ENCODE data around the gene IQCK. TPM values are rescaled to one million over a fixed set of nuclear protein-coding genes. Genes with fewer than 3 reads are reported as not detected.

IQCK gene
- total and polyA plus RNA-seq, 12 donors = 8.2 to 35.2 (median 14.9) TPM

DNA sequence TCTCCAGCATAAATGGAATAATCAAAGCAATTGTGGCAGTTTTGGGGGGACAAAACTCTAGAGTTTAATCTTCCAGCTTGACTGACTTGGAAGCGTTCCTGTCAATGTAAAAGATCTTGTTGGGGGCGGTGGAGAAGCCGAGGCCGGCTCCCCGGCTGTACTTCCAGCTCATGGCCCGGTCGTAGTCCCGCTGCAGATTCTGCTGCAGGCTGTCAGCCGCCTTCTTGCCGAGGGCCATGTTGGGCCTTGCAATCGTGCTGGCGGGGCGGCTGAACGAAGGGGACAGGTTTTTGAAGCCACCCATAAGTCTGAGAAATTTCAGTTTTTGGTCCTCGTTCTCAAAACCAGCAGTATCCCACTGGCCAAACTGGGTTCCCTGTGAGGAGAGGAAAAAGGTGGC is 11.2 kb upstream of the IQCK start:
- Histone ChIP-seq H3K4me1 (replicated peaks in 1 of 2) (peaks cover 10 to 11% of the 10 kb centered on the region in 2 donors), H3K27ac (no peak overlapping the region), H3K4me3 (no peak overlapping the region), H3K9me3 (replicated peaks in 1 of 3) (no peaks in the 10 kb centered on the region), H3K36me3 (replicated peaks in 1 of 2) (peaks cover 0 to 22% of the 10 kb centered on the region in 2 donors), H3K27me3 (no peaks in the 10 kb centered on the region)
- 87 to 97% (median 93%) methylated on average over 15 of the region's 15 CpGs for WGBS, 4 donors
- TF ChIP-seq POLR2A (IDR thresholded peaks at IDR 0.05) (no peak), CTCF (IDR thresholded peaks at IDR 0.05) (no peak)
- intact Hi-C loops (cut with DNase I) = no loop called here
- DNase-seq = no peak

DNA sequence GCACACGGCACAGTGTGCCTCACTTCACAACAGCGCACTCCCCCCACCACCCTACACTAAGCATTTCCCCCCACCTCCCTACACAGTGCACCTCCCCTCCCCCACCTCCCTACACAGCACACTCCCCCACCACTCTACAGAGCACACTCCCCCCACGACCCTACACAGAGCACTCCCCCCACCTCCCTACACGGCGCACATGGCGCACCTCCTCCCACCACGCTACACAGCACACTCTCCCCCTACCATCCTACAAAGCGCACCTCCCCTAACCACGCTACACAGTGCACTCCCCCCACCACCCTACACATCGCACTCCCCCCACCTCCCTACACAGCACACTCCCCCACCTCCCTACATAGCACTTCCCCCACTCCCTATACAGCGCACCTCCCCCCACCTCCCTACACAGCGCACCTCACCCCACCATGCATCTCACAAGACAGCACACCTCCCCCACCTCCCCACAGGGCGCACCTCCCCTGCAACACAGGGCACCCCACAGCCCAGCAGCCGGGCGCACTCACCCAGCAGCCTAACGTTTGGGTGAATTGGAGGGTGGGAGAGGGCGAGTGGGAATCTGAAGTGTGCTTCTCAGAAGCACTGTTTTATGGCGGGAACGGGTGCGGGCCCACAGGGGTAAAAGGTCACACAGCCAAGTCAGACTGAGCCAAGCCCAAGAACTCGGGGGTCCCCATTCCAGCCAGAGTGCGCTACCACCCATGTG is 10.3 kb upstream of the IQCK start:
- no peak overlapping the region for H3K4me3 ChIP-seq
- WGBS, 4 donors = 87 to 94% (median 92%) methylated on average over 20 to 22 of the region's 22 CpGs
- TF ChIP-seq CTCF (IDR thresholded peaks at IDR 0.05) = no peak
- TF ChIP-seq POLR2A (IDR thresholded peaks at IDR 0.05) = no peak
- H3K4me1 ChIP-seq (replicated peaks in 1 of 2) = peaks cover 10 to 11% of the 10 kb centered on the region in 2 donors
- intact Hi-C loops (cut with DNase I) = no loop called here
- no peak for DNase-seq
- H3K36me3 ChIP-seq (replicated peaks in 1 of 2) = peaks cover 0 to 14% of the 10 kb centered on the region in 2 donors
- no peaks in the 10 kb centered on the region for H3K27me3 ChIP-seq
- no peak overlapping the region for H3K27ac ChIP-seq
- no peaks in the 10 kb centered on the region for H3K9me3 ChIP-seq (replicated peaks in 1 of 3)

- H3K27ac ChIP-seq = no peak overlapping the region
- peaks cover 0 to 14% of the 10 kb centered on the region in 2 donors for H3K36me3 ChIP-seq (replicated peaks in 1 of 2)
- DNase-seq = no peak
- H3K4me1 ChIP-seq (replicated peaks in 1 of 2) = peaks cover 10 to 11% of the 10 kb centered on the region in 2 donors
- no peak overlapping the region for H3K4me3 ChIP-seq
- TF ChIP-seq CTCF (IDR thresholded peaks at IDR 0.05) = no peak
- no peak for TF ChIP-seq POLR2A (IDR thresholded peaks at IDR 0.05)
- intact Hi-C loops (cut with DNase I) = no loop called here
- H3K27me3 ChIP-seq = no peaks in the 10 kb centered on the region
- H3K9me3 ChIP-seq (replicated peaks in 1 of 3) = no peaks in the 10 kb centered on the region
- WGBS, 4 donors = 79 to 92% (median 85%) methylated on average over 11 to 18 of the region's 18 CpGs
Observed at GRCh38 chr16:19708296-19709205, 9.5 kb upstream of the IQCK start.

- no peaks in the 10 kb centered on the region for H3K9me3 ChIP-seq (replicated peaks in 1 of 3)
- H3K4me3 ChIP-seq = no peak overlapping the region
- H3K36me3 ChIP-seq (replicated peaks in 1 of 2) = peaks cover 0 to 18% of the 10 kb centered on the region in 2 donors
- 95 to 97% (median 96%) methylated on average over 21 to 22 of the region's 22 CpGs for WGBS, 4 donors
- H3K27ac ChIP-seq = no peak overlapping the region
- TF ChIP-seq POLR2A (IDR thresholded peaks at IDR 0.05) (no peak), CTCF (IDR thresholded peaks at IDR 0.05) (no peak)
- H3K27me3 ChIP-seq = no peaks in the 10 kb centered on the region
- intact Hi-C loops (cut with DNase I) = no loop called here
- no peak for DNase-seq
- H3K4me1 ChIP-seq (replicated peaks in 1 of 2) = peaks cover 2% of the 10 kb centered on the region in 2 donors
Observed at GRCh38 chr16:19709381-19710136, 8.5 kb upstream of the IQCK start.
